ENCODE results near the gene OBSL1. TPM values are rescaled to one million over a fixed set of nuclear protein-coding genes. Genes with fewer than 3 reads are reported as not detected.
A peak's percentile ranks its signal among the peaks of the same experiment; 100 is the strongest.

Gene OBSL1
- total and polyA plus RNA-seq, 12 donors: 108 to 310 (median 171) TPM

DNA sequence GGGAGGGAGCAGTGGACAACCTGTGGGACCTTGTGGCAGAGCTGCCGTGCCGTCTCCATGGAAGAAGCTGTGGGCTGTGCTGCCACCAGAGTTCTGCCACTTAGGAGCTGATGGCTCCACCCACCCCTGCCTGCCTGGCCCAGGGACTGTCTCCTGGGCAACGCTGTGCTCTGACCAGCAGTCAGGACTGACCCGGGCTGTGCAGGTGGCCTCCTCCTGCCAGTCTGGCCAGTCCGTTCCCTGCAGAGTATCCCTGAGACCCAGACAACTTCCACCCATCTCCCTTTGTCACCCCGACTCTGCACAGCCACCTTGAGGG is 44.3 kb downstream of the OBSL1 start:
- H3K4me3 ChIP-seq: no peak overlapping the region
- no peak for DNase-seq
- peaks cover 15 to 50% (median 29%) of the 10 kb centered on the region in 9 donors for H3K4me1 ChIP-seq
- peak overlapping the region in 3 of 10 donors; percentile 21 to 71 (median 36) for H3K27ac ChIP-seq
- TF ChIP-seq, protein P1, sequence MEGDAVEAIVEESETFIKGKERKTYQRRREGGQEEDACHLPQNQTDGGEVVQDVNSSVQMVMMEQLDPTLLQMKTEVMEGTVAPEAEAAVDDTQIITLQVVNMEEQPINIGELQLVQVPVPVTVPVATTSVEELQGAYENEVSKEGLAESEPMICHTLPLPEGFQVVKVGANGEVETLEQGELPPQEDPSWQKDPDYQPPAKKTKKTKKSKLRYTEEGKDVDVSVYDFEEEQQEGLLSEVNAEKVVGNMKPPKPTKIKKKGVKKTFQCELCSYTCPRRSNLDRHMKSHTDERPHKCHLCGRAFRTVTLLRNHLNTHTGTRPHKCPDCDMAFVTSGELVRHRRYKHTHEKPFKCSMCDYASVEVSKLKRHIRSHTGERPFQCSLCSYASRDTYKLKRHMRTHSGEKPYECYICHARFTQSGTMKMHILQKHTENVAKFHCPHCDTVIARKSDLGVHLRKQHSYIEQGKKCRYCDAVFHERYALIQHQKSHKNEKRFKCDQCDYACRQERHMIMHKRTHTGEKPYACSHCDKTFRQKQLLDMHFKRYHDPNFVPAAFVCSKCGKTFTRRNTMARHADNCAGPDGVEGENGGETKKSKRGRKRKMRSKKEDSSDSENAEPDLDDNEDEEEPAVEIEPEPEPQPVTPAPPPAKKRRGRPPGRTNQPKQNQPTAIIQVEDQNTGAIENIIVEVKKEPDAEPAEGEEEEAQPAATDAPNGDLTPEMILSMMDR (IDR thresholded peaks at IDR 0.05): no peak
- H3K9me3 ChIP-seq: no peaks in the 10 kb centered on the region
- no peaks in the 10 kb centered on the region for H3K36me3 ChIP-seq
- intact Hi-C loops (cut with DNase I): loop anchor here in 6 of 10 donors (5.0 kb wide), 3 partner anchors 35 to 125 kb away; no protein-coding TSS in a partner anchor
- peak in 6 of 8 donors; percentile 41 to 66 (median 59) for ATAC-seq
- H3K27me3 ChIP-seq: peaks cover 5 to 92% (median 79%) of the 10 kb centered on the region in 7 donors
- WGBS, 2 donors: 32 to 37% methylated on average over 6 of the region's 6 CpGs

DNA sequence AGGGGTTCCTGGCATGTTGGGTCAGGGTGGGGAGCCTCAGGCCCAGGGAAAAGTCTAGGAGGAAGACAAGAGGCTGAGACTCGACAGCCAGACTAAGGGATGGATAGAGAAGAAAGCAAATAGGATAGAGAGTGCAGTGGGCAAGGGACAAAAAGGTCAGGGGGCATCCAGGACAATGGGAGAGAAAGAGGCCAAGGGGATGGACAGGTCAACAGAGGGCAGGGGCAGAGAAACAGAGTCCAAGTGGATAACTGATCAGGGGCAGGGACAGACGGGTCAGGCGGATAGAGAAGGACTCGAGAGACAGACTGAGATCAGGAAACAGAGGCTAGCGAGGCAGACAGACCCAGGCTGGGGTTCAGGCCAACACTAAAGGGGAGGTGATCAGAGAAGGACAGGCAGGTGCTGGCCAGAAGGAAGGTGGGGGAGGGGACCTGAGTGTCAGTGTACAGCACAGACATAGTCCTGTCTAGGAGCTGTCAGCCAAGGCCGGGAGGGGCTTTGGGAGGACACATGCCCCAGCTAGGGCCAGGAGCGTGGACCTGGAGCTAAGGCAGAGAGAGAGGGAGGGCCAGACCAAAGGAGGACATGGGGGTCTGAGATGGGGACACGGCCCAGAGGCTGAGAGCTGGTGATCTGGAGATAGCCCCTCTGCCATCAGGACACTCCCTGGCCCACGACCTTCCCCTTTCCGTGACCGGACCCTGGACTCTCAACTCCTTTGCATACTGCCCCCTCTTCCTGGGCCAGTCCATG is 44.8 kb downstream of the OBSL1 start:
- 36 to 44% methylated on average over 10 to 11 of the region's 11 CpGs for WGBS, 2 donors

DNA sequence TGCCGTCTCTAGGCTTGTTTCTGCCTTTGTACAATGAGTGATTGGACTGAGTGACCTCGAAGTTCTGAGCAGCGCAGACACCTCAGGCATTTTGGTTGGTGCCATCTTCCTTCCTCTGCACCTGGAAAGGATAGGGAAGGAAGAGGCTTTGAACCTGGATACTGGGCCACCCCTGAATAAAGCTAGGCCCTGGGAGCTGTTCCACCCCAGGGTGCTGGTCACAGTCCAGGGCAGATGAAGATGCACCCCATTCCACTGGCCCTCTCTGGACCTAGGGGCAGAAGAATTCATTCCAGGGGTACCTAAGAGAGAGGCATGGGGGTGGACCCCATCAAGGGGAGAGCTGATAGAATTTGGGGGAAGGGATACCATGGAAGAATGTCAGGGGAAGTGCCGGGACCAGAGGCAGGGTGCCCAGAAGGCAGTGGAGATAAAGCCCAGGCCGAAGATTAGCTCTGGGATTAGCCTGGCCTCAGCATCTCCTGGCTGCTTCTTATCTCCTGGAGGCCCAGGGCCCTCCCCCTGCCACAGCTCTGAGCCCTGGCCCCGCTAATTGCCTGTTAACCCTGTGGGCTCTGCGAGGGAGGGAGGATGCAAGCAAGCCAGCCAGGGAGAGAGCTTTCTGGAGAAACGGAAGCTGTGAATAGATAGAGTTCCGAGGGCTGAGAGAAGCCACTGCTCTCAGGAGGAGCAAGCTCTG is 45.7 kb downstream of the OBSL1 start:
- H3K27me3 ChIP-seq: peaks cover 5 to 99% (median 75%) of the 10 kb centered on the region in 7 donors
- TF ChIP-seq, protein P1 (IDR thresholded peaks at IDR 0.05): no peak
- H3K27ac ChIP-seq: peak overlapping the region in 2 of 10 donors; percentile 36 to 71
- WGBS, 2 donors: 29 to 33% methylated on average over 9 of the region's 9 CpGs
- DNase-seq (no peak), ATAC-seq (peak in 1 of 8 donors; percentile 17)
- H3K4me3 ChIP-seq: no peak overlapping the region
- H3K4me1 ChIP-seq: peaks cover 19 to 63% (median 38%) of the 10 kb centered on the region in 9 donors
- H3K36me3 ChIP-seq: no peaks in the 10 kb centered on the region
- H3K9me3 ChIP-seq: no peaks in the 10 kb centered on the region
- intact Hi-C loops (cut with DNase I): loop anchor here in 6 of 10 donors (5.0 kb wide), 3 partner anchors 33 to 123 kb away; no protein-coding TSS in a partner anchor

More for the DNA sequence above, 44.8 kb downstream of the OBSL1 start:
- Histone ChIP-seq H3K36me3 (no peaks in the 10 kb centered on the region), H3K27me3 (peaks cover 5 to 98% (median 80%) of the 10 kb centered on the region in 7 donors), H3K9me3 (no peaks in the 10 kb centered on the region), H3K27ac (peak overlapping the region in 4 of 10 donors; percentile 15 to 71 (median 28)), H3K4me1 (peaks cover 15 to 55% (median 33%) of the 10 kb centered on the region in 9 donors), H3K4me3 (no peak overlapping the region)
- ATAC-seq (peak in 2 of 8 donors; percentile 3 to 10), DNase-seq (no peak)
- intact Hi-C loops (cut with DNase I): loop anchor here in 6 of 10 donors (5.0 kb wide), 3 partner anchors 34 to 124 kb away; no protein-coding TSS in a partner anchor
- TF ChIP-seq, protein P1 (IDR thresholded peaks at IDR 0.05): no peak

DNA sequence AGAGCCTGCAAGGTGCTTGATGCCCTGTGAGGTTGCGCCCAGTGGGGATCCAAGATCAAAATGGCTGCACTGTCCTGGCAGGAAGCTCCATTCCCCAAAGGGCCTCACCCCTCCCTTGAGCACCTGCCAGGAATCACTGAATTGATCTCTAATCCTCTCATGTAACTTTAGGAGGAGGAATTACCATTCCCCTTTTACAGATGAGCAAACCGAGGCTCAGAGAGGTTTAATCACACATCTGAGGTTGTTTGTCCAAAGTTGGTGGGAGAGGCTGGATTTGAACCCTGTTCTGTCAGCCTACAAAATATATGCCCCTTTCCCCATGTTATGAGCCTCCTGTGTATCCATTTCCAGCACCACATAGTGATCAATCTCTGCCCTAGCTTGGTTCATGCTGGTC is 46.5 kb downstream of the OBSL1 start:
- intact Hi-C loops (cut with DNase I): loop anchor here in 7 of 10 donors (5.0 kb wide), 3 partner anchors 33 to 123 kb away; no protein-coding TSS in a partner anchor
- Histone ChIP-seq H3K27ac (no peak overlapping the region), H3K4me3 (no peak overlapping the region), H3K36me3 (no peaks in the 10 kb centered on the region), H3K9me3 (no peaks in the 10 kb centered on the region), H3K4me1 (peaks cover 17 to 68% (median 35%) of the 10 kb centered on the region in 9 donors), H3K27me3 (peaks cover 5 to 99% (median 73%) of the 10 kb centered on the region in 7 donors)
- ATAC-seq (no peak), DNase-seq (no peak)
- TF ChIP-seq, protein P1 (IDR thresholded peaks at IDR 0.05): no peak
- WGBS, 2 donors: 94 to 95% methylated on average over 2 of the region's 2 CpGs
